Fibroblast of mammary gland (primary cell): ENCODE results near the gene RELN.

Experiments used
- DNase-seq: peaks from one replicate; pipeline ENCODE4 v3.0.0-alpha.2; 2010; ENCODE audit warnings: low read depth
- H3K4me3 ChIP-seq: 2 replicates; pipeline ENCODE4 v1.5.1; 2011; ENCODE audit warnings: low read depth, mild to moderate bottlenecking, low read length, moderate library complexity; ENCODE audit not compliant: control insufficient read depth
- CTCF ChIP-seq: conservative IDR thresholded peaks from 2 replicates; pipeline ENCODE4 v1.5.1; 2011; ENCODE audit warnings: low read depth, low read length, inconsistent platforms; ENCODE audit not compliant: control insufficient read depth, insufficient read depth

Gene RELN

GRCh38 chr7:103474956-103475355 is 514.5 kb downstream of the RELN start:
- H3K4me3 ChIP-seq = no peak overlapping the region
- TF ChIP-seq CTCF = no peak
- no peak for DNase-seq

GRCh38 chr7:103469095-103469948 is 520.1 kb downstream of the RELN start:
- no peak for DNase-seq
- no peak overlapping the region for H3K4me3 ChIP-seq
- TF ChIP-seq CTCF = no peak

GRCh38 chr7:103466814-103467213 is 522.6 kb downstream of the RELN start:
- no peak for DNase-seq
- H3K4me3 ChIP-seq = no peak overlapping the region
- no peak for TF ChIP-seq CTCF

- no peak for TF ChIP-seq CTCF
- no peak for DNase-seq
- no peak overlapping the region for H3K4me3 ChIP-seq
These were observed 527.1 kb downstream of the RELN start for GRCh38 chr7:103462358-103462757.

GRCh38 chr7:103447073-103447960 is 542.1 kb downstream of the RELN start:
- peak; percentile 61 for DNase-seq
- no peak overlapping the region for H3K4me3 ChIP-seq
- TF ChIP-seq CTCF = peak; percentile 87

GRCh38 chr7:103446049-103446520 is 543.4 kb downstream of the RELN start, which contains the start of gene SLC26A5:
TSS of gene SLC26A5 (minus strand) at chr7:103446207. CDS start at chr7:103421514, 24,693 bp downstream.
- DNase-seq = no peak
- TF ChIP-seq CTCF = no peak
- H3K4me3 ChIP-seq = peak within 1 kb of the TSS; percentile 32
